Left lobe of liver (tissue), 2 donors: Measurements from ENCODE around the gene FBXL14. TPM values are rescaled to one million over a fixed set of nuclear protein-coding genes. Genes with fewer than 3 reads are reported as not detected.
A peak's percentile ranks its signal among the peaks of the same experiment; 100 is the strongest.

ENCODE experiments used
- ATAC-seq: fragments of 200-7000 bp; cut with Tn5 transposase; one replicate; pipeline ENCODE4 v1.9.1; 2020; ENCODE audit warnings: mild to moderate bottlenecking, moderate library complexity
- DNase-seq: peaks from one replicate; pipeline ENCODE4 v3.0.0-alpha.2; 2020; ENCODE audit warnings: low spot score
- total RNA-seq: library from RNA; stranded (reverse); gene quantifications from one replicate; pipeline ENCODE4 v1.2.1, GENCODE V29; 2021
- donor health status: DM: no; HTN: no; CAD: no; lungs with moderate emphysema.
- donor health status: DM: no; HTN: yes; CAD: no.

FBXL14 gene
- total RNA-seq, result 7.3 TPM

- ATAC-seq (peak; percentile 80), DNase-seq (peak; percentile 92)
These were observed at the start of gene FBXL14 for GRCh38 chr12:1594261-1595025. FBXL14 (minus strand) TSS chr12:1594581; CDS start chr12:1594066, 515 bp downstream.

GRCh38 chr12:1643905-1644533 lies 49.6 kb upstream of the FBXL14 start:
- DNase-seq (no peak), ATAC-seq (no peak)

GRCh38 chr12:1643043-1643442 lies 48.7 kb upstream of the FBXL14 start:
- ATAC-seq, result no peak

GRCh38 chr12:1642513-1642912 lies 48.1 kb upstream of the FBXL14 start:
- ATAC-seq (no peak), DNase-seq (no peak)

More at GRCh38 chr12:1643043-1643442, 48.7 kb upstream of the FBXL14 start:
- no peak for DNase-seq

- ATAC-seq (no peak), DNase-seq (no peak)
These were observed 46.2 kb upstream of the FBXL14 start for GRCh38 chr12:1640328-1641234.

GRCh38 chr12:1639538-1639937 lies 45.2 kb upstream of the FBXL14 start:
- DNase-seq, result no peak
- ATAC-seq, result peak; percentile 54

- no peak for DNase-seq
- ATAC-seq, result no peak
These were observed 43.8 kb upstream of the FBXL14 start for GRCh38 chr12:1638203-1638602.

- DNase-seq, result no peak
- ATAC-seq, result no peak
These were observed 41.1 kb upstream of the FBXL14 start for GRCh38 chr12:1635301-1636095.

- DNase-seq, result peak; percentile 85
- peak; percentile 63 for ATAC-seq
These were observed 40.3 kb upstream of the FBXL14 start for GRCh38 chr12:1634590-1635191.

- ATAC-seq, result peak; percentile 56
- DNase-seq, result peak; percentile 85
These were observed 39.8 kb upstream of the FBXL14 start for GRCh38 chr12:1634149-1634548.

GRCh38 chr12:1633459-1633858 lies 39.1 kb upstream of the FBXL14 start:
- ATAC-seq, result no peak

GRCh38 chr12:1632702-1633101 lies 38.3 kb upstream of the FBXL14 start:
- peak; percentile 91 for DNase-seq
- ATAC-seq, result peak; percentile 62

More at GRCh38 chr12:1633459-1633858, 39.1 kb upstream of the FBXL14 start:
- no peak for DNase-seq

GRCh38 chr12:1630827-1631591 lies 36.6 kb upstream of the FBXL14 start:
- DNase-seq (no peak), ATAC-seq (no peak)

GRCh38 chr12:1630133-1630826 lies 35.9 kb upstream of the FBXL14 start:
- ATAC-seq, result peak; percentile 51
- peak; percentile 68 for DNase-seq

GRCh38 chr12:1629338-1630132 lies 35.2 kb upstream of the FBXL14 start:
- DNase-seq (no peak), ATAC-seq (peak; percentile 48)

GRCh38 chr12:1628666-1629337 lies 34.4 kb upstream of the FBXL14 start, which contains the start of gene WNT5B:
WNT5B (plus strand) TSS chr12:1629231; CDS start chr12:1631355, 2,124 bp downstream.
- DNase-seq (no peak), ATAC-seq (no peak)

- ATAC-seq (no peak), DNase-seq (no peak)
These were observed 28.0 kb upstream of the FBXL14 start for GRCh38 chr12:1622406-1622805.
